NCI-H82 treated with DMSO at 0.1 percent for 48 hours (cell line): ENCODE measurements around the gene SPSB1.

Experiments used
- DNase-seq: peaks from one replicate; lab custom pipeline; 2025; ENCODE audit not compliant: unreplicated experiment; lab: John Stamatoyannopoulos, UW

The SPSB1 gene

DNA sequence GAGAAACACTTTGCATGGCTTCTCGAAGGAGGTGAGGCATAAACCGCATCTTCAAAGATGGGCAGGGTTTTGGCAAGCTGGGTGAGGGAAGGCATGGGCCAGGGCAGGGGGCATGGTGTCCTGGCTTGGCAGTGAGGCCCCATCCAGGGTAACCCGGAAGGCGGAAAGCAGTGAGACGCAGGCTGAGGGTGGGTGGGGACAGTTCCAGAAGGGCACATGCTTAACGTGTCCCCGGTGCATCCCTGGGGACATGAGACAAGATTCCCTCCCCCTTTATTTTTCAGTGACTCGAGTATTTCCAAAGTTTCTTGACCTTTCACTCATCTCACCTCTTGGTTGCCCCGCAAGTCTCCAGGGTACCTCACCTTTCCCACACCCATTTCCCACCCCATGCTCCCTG, 123.8 kb downstream of the SPSB1 start:
- no peak for DNase-seq

DNA sequence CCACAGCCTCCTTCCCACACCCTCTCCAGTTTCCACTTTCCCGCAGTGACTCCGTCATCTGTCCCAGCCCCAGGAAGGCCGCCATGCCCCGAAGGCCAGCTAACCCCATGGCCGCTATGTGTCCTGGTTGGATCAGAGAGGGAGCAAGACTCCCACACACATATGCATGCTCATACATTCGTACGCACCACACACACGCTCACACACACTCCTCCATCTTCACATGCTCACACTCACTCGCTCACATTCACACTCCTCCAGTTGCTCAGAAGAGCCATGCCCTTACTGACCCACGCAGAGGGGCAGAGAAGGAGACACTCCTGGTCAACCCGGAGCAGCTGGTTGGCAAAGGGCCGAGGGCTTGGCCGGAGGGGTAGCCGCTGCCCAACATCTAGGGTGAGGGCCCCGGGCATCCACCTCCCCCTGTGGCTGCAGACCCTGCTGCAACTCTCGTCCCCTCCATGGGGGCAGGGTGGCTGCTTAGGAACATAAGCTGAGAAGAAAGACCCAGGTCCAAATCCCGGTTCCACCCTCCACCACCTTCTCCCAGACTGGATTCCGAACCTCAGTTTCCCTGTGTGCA, 124.3 kb downstream of the SPSB1 start:
- DNase-seq: no peak

DNA sequence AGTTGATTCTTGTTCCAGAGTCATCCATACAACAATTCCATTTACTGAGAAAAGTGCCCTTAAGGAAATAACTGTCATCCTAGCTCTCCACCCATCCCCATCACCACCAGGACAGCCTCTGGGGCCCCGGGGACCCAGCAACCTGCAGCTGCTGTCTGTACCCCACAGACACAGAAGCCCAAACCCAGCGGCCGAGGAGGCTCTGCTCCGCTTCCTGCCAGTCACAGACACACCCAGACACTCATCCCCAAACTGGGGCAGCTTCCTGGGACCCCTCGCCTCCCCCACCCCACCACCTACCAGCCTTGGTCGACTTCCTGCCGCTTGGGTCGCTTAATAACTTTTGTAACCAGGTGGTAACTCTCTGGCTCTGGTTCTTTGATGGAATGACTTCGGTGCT, 125.0 kb downstream of the SPSB1 start:
- no peak for DNase-seq

DNA sequence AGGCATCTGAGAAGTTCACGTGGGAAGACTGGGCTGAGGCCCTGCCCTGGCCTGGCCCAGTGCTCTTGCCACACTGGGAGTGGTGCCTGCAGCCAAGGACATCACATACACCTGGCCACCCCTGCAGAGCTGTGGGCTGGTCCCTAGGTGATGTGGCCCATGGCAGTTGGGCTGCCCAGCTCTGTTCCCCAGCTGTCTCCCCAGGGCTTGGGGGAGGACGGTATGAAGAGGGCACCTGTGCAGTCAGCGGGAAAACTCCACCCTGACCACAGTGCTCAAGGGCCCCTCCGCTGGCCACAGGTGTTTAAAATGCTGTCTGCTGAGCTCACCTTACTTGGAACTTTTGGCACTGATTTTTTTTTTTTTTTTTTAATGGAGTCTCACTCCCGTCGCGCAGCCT, 126.2 kb downstream of the SPSB1 start:
- no peak for DNase-seq
